ENCODE results near the gene MAPK9. TPM values are rescaled to one million over a fixed set of nuclear protein-coding genes. Genes with fewer than 3 reads are reported as not detected.

MAPK9 gene
- total RNA-seq, 1 experiment from 2014 or later: 43.4 TPM

- Histone ChIP-seq H3K4me3 (replicated peaks in 1 of 2; ENCODE audit: low read depth in 1 of 2, low read length in 2 of 2) (no peak overlapping the region), H3K27ac (ENCODE audit: low read depth, low read length) (no peak overlapping the region), H3K27me3 (ENCODE audit: insufficient read depth, low read length) (no peaks in the 10 kb centered on the region), H3K4me1 (ENCODE audit: control insufficient read depth in 1 of 2, insufficient read depth in 2 of 2, low read length in 2 of 2) (no peaks in the 10 kb centered on the region), H3K9me2 (ENCODE audit: insufficient read depth) (no peaks in the 10 kb centered on the region), H3K79me2 (ENCODE audit: insufficient read depth, low read length) (no peaks in the 10 kb centered on the region; the same call in 1 of the 2 replicates), H3K9ac (ENCODE audit: low read length) (no peak overlapping the region), H3K36me3 (ENCODE audit: control insufficient read depth in 1 of 2, insufficient read depth in 2 of 2, low read length in 2 of 2) (peaks cover 7 to 38% of the 10 kb centered on the region in 2 experiments), H4K20me1 (ENCODE audit: insufficient read depth) (no peaks in the 10 kb centered on the region), H2AFZ (ENCODE audit: low read depth, low read length, poor library complexity, severe bottlenecking) (no peak overlapping the region), H3K9me3 (ENCODE audit: control insufficient read depth in 1 of 2, insufficient read depth in 1 of 2, low read depth in 1 of 2, low read length in 2 of 2) (peaks cover 16 to 18% of the 10 kb centered on the region in 2 experiments; a peak in 2 of 4 replicates), H3K4me2 (ENCODE audit: low read length) (no peak overlapping the region)
- intact Hi-C loops (cut with micrococcal nuclease): no loop called here
- DNase-seq (ENCODE audit: low read depth, low spot score) (no peak), ATAC-seq (no peak)
- no TSS peak for BruUV-seq (replicated peaks)
- ChIA-PET CTCF (no interaction called here), RAD21 (ENCODE audit: low non-redundant PET in 1 of 2, low total read pairs in 2 of 2, uncharacterized antibody in 2 of 2, unreplicated experiment in 2 of 2) (no interaction called here), POLR2A (no interaction called here)
- no peak for TF ChIP-seq POLR2A (IDR thresholded peaks at IDR 0.05; ENCODE audit: borderline replicate concordance, extremely low read depth, insufficient read depth, insufficient read length)
- TF ChIP-seq, protein P1, sequence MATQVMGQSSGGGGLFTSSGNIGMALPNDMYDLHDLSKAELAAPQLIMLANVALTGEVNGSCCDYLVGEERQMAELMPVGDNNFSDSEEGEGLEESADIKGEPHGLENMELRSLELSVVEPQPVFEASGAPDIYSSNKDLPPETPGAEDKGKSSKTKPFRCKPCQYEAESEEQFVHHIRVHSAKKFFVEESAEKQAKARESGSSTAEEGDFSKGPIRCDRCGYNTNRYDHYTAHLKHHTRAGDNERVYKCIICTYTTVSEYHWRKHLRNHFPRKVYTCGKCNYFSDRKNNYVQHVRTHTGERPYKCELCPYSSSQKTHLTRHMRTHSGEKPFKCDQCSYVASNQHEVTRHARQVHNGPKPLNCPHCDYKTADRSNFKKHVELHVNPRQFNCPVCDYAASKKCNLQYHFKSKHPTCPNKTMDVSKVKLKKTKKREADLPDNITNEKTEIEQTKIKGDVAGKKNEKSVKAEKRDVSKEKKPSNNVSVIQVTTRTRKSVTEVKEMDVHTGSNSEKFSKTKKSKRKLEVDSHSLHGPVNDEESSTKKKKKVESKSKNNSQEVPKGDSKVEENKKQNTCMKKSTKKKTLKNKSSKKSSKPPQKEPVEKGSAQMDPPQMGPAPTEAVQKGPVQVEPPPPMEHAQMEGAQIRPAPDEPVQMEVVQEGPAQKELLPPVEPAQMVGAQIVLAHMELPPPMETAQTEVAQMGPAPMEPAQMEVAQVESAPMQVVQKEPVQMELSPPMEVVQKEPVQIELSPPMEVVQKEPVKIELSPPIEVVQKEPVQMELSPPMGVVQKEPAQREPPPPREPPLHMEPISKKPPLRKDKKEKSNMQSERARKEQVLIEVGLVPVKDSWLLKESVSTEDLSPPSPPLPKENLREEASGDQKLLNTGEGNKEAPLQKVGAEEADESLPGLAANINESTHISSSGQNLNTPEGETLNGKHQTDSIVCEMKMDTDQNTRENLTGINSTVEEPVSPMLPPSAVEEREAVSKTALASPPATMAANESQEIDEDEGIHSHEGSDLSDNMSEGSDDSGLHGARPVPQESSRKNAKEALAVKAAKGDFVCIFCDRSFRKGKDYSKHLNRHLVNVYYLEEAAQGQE (IDR thresholded peaks at IDR 0.05; ENCODE audit: low read depth): no peak
- no peak for TF ChIP-seq CBX3 (IDR thresholded peaks at IDR 0.05; ENCODE audit: low read depth)
- TF ChIP-seq, protein P2, sequence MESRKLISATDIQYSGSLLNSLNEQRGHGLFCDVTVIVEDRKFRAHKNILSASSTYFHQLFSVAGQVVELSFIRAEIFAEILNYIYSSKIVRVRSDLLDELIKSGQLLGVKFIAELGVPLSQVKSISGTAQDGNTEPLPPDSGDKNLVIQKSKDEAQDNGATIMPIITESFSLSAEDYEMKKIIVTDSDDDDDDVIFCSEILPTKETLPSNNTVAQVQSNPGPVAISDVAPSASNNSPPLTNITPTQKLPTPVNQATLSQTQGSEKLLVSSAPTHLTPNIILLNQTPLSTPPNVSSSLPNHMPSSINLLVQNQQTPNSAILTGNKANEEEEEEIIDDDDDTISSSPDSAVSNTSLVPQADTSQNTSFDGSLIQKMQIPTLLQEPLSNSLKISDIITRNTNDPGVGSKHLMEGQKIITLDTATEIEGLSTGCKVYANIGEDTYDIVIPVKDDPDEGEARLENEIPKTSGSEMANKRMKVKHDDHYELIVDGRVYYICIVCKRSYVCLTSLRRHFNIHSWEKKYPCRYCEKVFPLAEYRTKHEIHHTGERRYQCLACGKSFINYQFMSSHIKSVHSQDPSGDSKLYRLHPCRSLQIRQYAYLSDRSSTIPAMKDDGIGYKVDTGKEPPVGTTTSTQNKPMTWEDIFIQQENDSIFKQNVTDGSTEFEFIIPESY (IDR thresholded peaks at IDR 0.05; ENCODE audit: extremely low read depth, insufficient replicate concordance, low read length): no peak
- no peak for TF ChIP-seq JUND (IDR thresholded peaks at IDR 0.05)
- no peak for TF ChIP-seq FOSL1 (IDR thresholded peaks at IDR 0.05; ENCODE audit: low read depth)
- no peak for TF ChIP-seq CEBPB (IDR thresholded peaks at IDR 0.05; ENCODE audit: low read depth)
- TF ChIP-seq, protein P3, sequence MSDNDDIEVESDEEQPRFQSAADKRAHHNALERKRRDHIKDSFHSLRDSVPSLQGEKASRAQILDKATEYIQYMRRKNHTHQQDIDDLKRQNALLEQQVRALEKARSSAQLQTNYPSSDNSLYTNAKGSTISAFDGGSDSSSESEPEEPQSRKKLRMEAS (IDR thresholded peaks at IDR 0.05): no peak
- no peak for TF ChIP-seq YY1 (IDR thresholded peaks at IDR 0.05; ENCODE audit: extremely low read depth, insufficient replicate concordance, low read depth, low read length)
- TF ChIP-seq EZH2 (IDR thresholded peaks at IDR 0.05): no peak
- no peak for TF ChIP-seq EZH2phosphoT487 (IDR thresholded peaks at IDR 0.05; ENCODE audit: borderline replicate concordance)
- no peak for TF ChIP-seq ELF1 (IDR thresholded peaks at IDR 0.05; ENCODE audit: borderline replicate concordance, low read depth)
- TF ChIP-seq ZNF274 (IDR thresholded peaks at IDR 0.05; ENCODE audit: low read depth, low read length): no peak
- TF ChIP-seq EGR1 (IDR thresholded peaks at IDR 0.05; ENCODE audit: low read depth): no peak
- no peak for TF ChIP-seq TCF7L2 (IDR thresholded peaks at IDR 0.05; ENCODE audit: borderline replicate concordance, extremely low read depth, insufficient read depth, insufficient read length)
Observed at GRCh38 chr5:180271221-180271620, 20.7 kb downstream of the MAPK9 start.

Data from HCT116 (cell line).